ENCODE measurements around the gene ZNF410. TPM values are rescaled to one million over a fixed set of nuclear protein-coding genes. Genes with fewer than 3 reads are reported as not detected.

The ZNF410 gene
- total and polyA plus RNA-seq, 2 of the 8 experiments (the other 6 are each of a cell fraction or from before 2014, with no cell fraction given): 11.2 to 18.9 TPM

DNA sequence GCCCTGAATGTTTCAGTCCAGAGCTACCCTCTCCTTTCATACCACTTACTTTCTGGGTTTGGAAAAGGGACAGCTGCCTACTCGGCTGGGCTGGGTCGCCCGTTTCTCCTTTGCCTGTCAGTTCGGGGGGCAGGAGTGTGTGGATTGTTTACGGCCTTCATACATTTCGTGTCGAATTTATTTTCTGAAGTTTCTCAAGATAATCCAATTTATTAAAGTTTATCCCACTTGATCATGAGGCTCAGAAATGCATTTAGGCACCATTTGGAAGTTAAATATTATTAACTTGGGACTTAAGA, 608 bp downstream of the ZNF410 start:
- Histone ChIP-seq H2BK120ac (replicated peaks; ENCODE audit: low read depth, low read length) (no peak overlapping the region), H3K14ac (ENCODE audit: insufficient read length) (no peak overlapping the region), H2BK20ac (ENCODE audit: low read length) (no peak overlapping the region), H3K56ac (replicated peaks; ENCODE audit: insufficient read length, low read depth, low read length) (no peak overlapping the region), H3K23me2 (ENCODE audit: low read depth, low read length) (peaks cover 10% of the 10 kb centered on the region), H2AK5ac (ENCODE audit: low read depth, low read length) (no peak overlapping the region), H3K9ac (replicated peaks in 1 of 4; ENCODE audit: extremely low read depth in 1 of 4, low read depth in 3 of 4, low read length in 3 of 4) (peak overlapping the region; percentile 45 to 93 (median 84)), H3K4me1 (replicated peaks in 1 of 4; ENCODE audit: control insufficient read depth in 3 of 4, insufficient read depth in 4 of 4, low read length in 3 of 4) (peaks cover 0 to 2% (median 0%) of the 10 kb centered on the region in 4 experiments; a peak in 1 of 7 replicates), H3K4ac (replicated peaks; ENCODE audit: insufficient read length, low read depth, low read length) (no peak overlapping the region), H3K27me3 (replicated peaks in 1 of 4; ENCODE audit: control insufficient read depth in 3 of 4, extremely low read depth in 1 of 4, insufficient read depth in 3 of 4, low read length in 3 of 4) (no peaks in the 10 kb centered on the region), H3K18ac (ENCODE audit: extremely low read depth, low read length) (no peak overlapping the region), H3K23ac (ENCODE audit: insufficient read length) (no peak overlapping the region), H2BK5ac (ENCODE audit: low read depth, low read length) (no peak overlapping the region), H3K36me3 (ENCODE audit: control insufficient read depth in 2 of 4, insufficient read depth in 4 of 4, low read length in 3 of 4) (no peaks in the 10 kb centered on the region; a peak in 2 of 8 replicates), H4K20me1 (replicated peaks in 1 of 2; ENCODE audit: control insufficient read depth in 1 of 2, insufficient read depth in 2 of 2, low read length in 2 of 2) (no peaks in the 10 kb centered on the region), H4K5ac (ENCODE audit: insufficient read length, low read depth, low read length) (no peak overlapping the region), H2BK12ac (ENCODE audit: low read depth, low read length) (no peak overlapping the region), H3K79me1 (ENCODE audit: low read depth, low read length) (no peaks in the 10 kb centered on the region), H3K27ac (ENCODE audit: low read depth, low read length) (no peak overlapping the region), H4K91ac (replicated peaks; ENCODE audit: insufficient read length, low read length) (no peak overlapping the region), H2AFZ (ENCODE audit: low read length) (no peak overlapping the region), H3K9me3 (ENCODE audit: insufficient read depth in 2 of 2, low read depth in 1 of 2, low read length in 1 of 2) (no peaks in the 10 kb centered on the region), H4K8ac (ENCODE audit: extremely low read depth, insufficient read depth, low read length) (no peak overlapping the region; the same call in 1 of the 2 replicates), H2BK15ac (ENCODE audit: low read length) (no peak overlapping the region), H3K79me2 (ENCODE audit: control insufficient read depth in 1 of 2, insufficient read depth in 2 of 2, low read length in 2 of 2) (peaks cover 3 to 43% of the 10 kb centered on the region in 2 experiments; a peak in 3 of 4 replicates), H3K4me3 (ENCODE audit: extremely low read depth in 1 of 4, insufficient read depth in 2 of 4, low read depth in 3 of 4, low read length in 4 of 4) (peak overlapping the region; percentile 90 to 98 (median 93)), H3K4me2 (ENCODE audit: insufficient read depth in 1 of 2, low read depth in 2 of 2, low read length in 2 of 2) (peak overlapping the region; percentile 68 to 94)
- POLR2A ChIA-PET (ENCODE audit: partially characterized antibody): interaction anchor here (0.6 to 2.7 kb wide), 8 partner anchors 14 to 297 kb away, joined by 3 to 18 read pairs (median 4); partner anchors contain the start of gene PTGR2
- FAIRE-seq (no peak), DNase-seq (ENCODE audit: low read depth in 1 of 2, low spot score in 2 of 2) (no peak)
- 16% methylated on average over 7 of the region's 7 CpGs; no CpG with 5 or more reads in 1 of the 2 experiments for WGBS, 2 experiments (ENCODE audit: extremely low coverage in 1 of 2, insufficient coverage in 1 of 2, insufficient read length in 1 of 2, insufficient replicate concordance in 2 of 2, low coverage in 1 of 2, low lambda C conversion rate in 2 of 2, missing lambda C conversion rate in 1 of 2)
- CTCF ChIA-PET (ENCODE audit: partially characterized antibody): interaction anchor here (0.6 to 1.5 kb wide), 2 partner anchors 20 to 317 kb away, joined by 3 to 4 read pairs; no protein-coding TSS in a partner anchor
- TF ChIP-seq SAP30 (IDR thresholded peaks at IDR 0.05; ENCODE audit: insufficient read depth, insufficient replicate concordance, low read length) (no peak), SUZ12 (IDR thresholded peaks at IDR 0.05; ENCODE audit: low read length) (no peak), POLR2A (IDR thresholded peaks at IDR 0.05; ENCODE audit: control extremely low read depth in 1 of 2, low read depth in 2 of 2, low read length in 2 of 2) (no peak), RNF2 (IDR thresholded peaks at IDR 0.05; ENCODE audit: borderline replicate concordance, low read depth, low read length, missing control alignments, poor library complexity, severe bottlenecking) (no peak), GTF2F1 (IDR thresholded peaks at IDR 0.05; ENCODE audit: borderline replicate concordance, low read depth, low read length) (no peak), JUND (IDR thresholded peaks at IDR 0.05; ENCODE audit: low read length) (no peak), CHD2 (IDR thresholded peaks at IDR 0.05; ENCODE audit: low read length) (no peak), NANOG (IDR thresholded peaks at IDR 0.05; ENCODE audit: insufficient read depth, low read depth, low read length, poor library complexity, severe bottlenecking) (no peak), RBBP5 (IDR thresholded peaks at IDR 0.05; ENCODE audit: borderline replicate concordance, low read depth, low read length) (no peak), SP4 (IDR thresholded peaks at IDR 0.05; ENCODE audit: low read length) (no peak), KDM1A (IDR thresholded peaks at IDR 0.05; ENCODE audit: borderline replicate concordance, low read length) (no peak)
- TF ChIP-seq, protein P1, sequence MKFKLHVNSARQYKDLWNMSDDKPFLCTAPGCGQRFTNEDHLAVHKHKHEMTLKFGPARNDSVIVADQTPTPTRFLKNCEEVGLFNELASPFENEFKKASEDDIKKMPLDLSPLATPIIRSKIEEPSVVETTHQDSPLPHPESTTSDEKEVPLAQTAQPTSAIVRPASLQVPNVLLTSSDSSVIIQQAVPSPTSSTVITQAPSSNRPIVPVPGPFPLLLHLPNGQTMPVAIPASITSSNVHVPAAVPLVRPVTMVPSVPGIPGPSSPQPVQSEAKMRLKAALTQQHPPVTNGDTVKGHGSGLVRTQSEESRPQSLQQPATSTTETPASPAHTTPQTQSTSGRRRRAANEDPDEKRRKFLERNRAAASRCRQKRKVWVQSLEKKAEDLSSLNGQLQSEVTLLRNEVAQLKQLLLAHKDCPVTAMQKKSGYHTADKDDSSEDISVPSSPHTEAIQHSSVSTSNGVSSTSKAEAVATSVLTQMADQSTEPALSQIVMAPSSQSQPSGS (IDR thresholded peaks at IDR 0.05; ENCODE audit: low read length): no peak

Data from H1 (cell line).